Heart left ventricle (tissue), 16 donors: ENCODE measurements around the gene ALS2CL. TPM values are rescaled to one million over a fixed set of nuclear protein-coding genes. Genes with fewer than 3 reads are reported as not detected.
"Not testable (repeated sequence)": the region's sequence is repeated elsewhere in the genome, so short reads cannot be mapped to it uniquely, and the experiment has no call there.

Experiments
- ATAC-seq, 4 donors: fragments of 200-7000 bp; cut with Tn5 transposase; one replicate each; pipeline ENCODE4 v1.9.1; 2020 to 2022; ENCODE audit warnings: moderate library complexity in 4 of 4, mild to moderate bottlenecking in 3 of 4, moderate number of reproducible peaks in 1 of 4
- DNase-seq, 5 donors: peaks; one replicate each; pipeline ENCODE4 v3.0.0-alpha.2; 2020
- H3K27ac ChIP-seq, 12 donors: fragments of 200-600 bp; sonication (generic) in 4 of 12; one replicate each; pipeline versions ENCODE4 v1.5.0 to v1.8.0; 2016 to 2022; ENCODE audit warnings: mild to moderate bottlenecking in 2 of 12
- H3K27me3 ChIP-seq, 9 donors: fragments of 200-600 bp; sonication (generic) in 2 of 9; one replicate each; pipeline versions ENCODE4 v1.5.1 to v1.8.0; 2016 to 2022; ENCODE audit warnings: mild to moderate bottlenecking in 3 of 9
- H3K36me3 ChIP-seq, 9 donors: fragments of 200-600 bp; sonication (generic) in 2 of 9; one replicate each; pipeline versions ENCODE4 v1.5.0 to v1.8.0; 2018 to 2022; ENCODE audit warnings: mild to moderate bottlenecking in 2 of 9
- H3K4me1 ChIP-seq, 12 donors: fragments of 200-600 bp; sonication (generic) in 4 of 12; one replicate each; pipeline versions ENCODE4 v1.5.0 to v1.8.0; 2016 to 2022; ENCODE audit warnings: mild to moderate bottlenecking in 3 of 12
- H3K4me3 ChIP-seq, 12 donors: fragments of 200-600 bp; sonication (generic) in 4 of 12; one replicate each; pipeline versions ENCODE4 v1.5.0 to v1.8.0; 2017 to 2022; ENCODE audit warnings: mild to moderate bottlenecking in 9 of 12, moderate library complexity in 4 of 12
- H3K9me3 ChIP-seq, 12 donors: fragments of 200-600 bp; sonication (generic) in 4 of 12; one replicate each; pipeline versions ENCODE4 v1.5.0 to v1.8.0; 2016 to 2022; ENCODE audit warnings: mild to moderate bottlenecking in 1 of 12
- CTCF ChIP-seq, 12 donors: fragments of 200-600 bp; sonication (generic) in 4 of 12; IDR thresholded peaks; one replicate each; pipeline versions ENCODE4 v1.5.0 to v1.8.0; 2018 to 2022; ENCODE audit warnings: antibody characterized with exemption in 12 of 12, mild to moderate bottlenecking in 5 of 12
- POLR2A ChIP-seq, 2 donors: fragments of 450-650 bp; IDR thresholded peaks; one replicate each; pipeline ENCODE4 v1.6.1; 2017; ENCODE audit warnings: antibody characterized with exemption in 2 of 2, mild to moderate bottlenecking in 2 of 2, moderate library complexity in 2 of 2
- WGBS, 4 donors: extraction: QIAGEN DNeasy Blood & Tissue Kit in 2 of 4; methylation state at CpG; one replicate each; pipeline versions ENCODE4 v1.1.5 to v1.1.7; 2013 to 2018; 5-methylcytosine and 5-hydroxymethylcytosine counted together
- intact Hi-C, 10 donors: fragments of 100-400 bp; cut with DNase I; formaldehyde crosslinking; loops; one replicate each; pipeline versions ENCODE4 v1.11.1 to v1.14.2; 2022
- polyA plus RNA-seq, 2 donors: library from polyadenylated mRNA; stranded (reverse); fragments of 200-250 nt; gene quantifications; one replicate each; pipeline ENCODE4 v1.2.3, GENCODE V29; 2013
- total RNA-seq, 9 donors: library from RNA; depleted of rRNA in 2 of 9; stranded (reverse); fragments of >200 nt in 2 of 9; fragmentation: NEBNext Ultra II Directional in 3 of 9; extraction: Animal tissue kit (Norgen Biotek cat#: 25700) in 3 of 9; gene quantifications; one replicate each; pipeline versions ENCODE4 v1.1.0 to v1.2.4, GENCODE V29; 2016 to 2023
- donor health status: ischemic (EF 13 %, LVEDD 7.1; RV severe dilation, severe dysfunction).
- donor health status: healthy with polysubstance abuse.
- donor health status: DM: no; HTN: yes; CAD: no.
- donor health status: DM: no; HTN: no; CAD: no.
- donor health status: ischemic (EF 25% LVEDD 6.9; RV normal size, moderate dysfunction).
- donor health status: ischemic (EF 25% LVEDD 5.7; RV mildly dilated, moderate dysfunction).
- donor health status: healthy.
- donor health status: DM: yes; HTN: yes; CAD: no.
- donor health status: ischemic (EF 35%, LVEDD 5.7; RV mildly dilated, moderate dysfunction).
- donor health status: nonischemic (EF 11% LVEDD 7.7; RV severe dilation, severe dysfunction).
- donor health status: DM: yes; HTN: yes; CAD: no.
- donor health status: PGD.
- donor health status: ischemic (EF 29% LVEDD 5.4; RV normal size, mild dysfunction).
- donor health status: nonischemic (EF 23%, LVEDD 6.1; RV moderate dilation, normal function).

The ALS2CL gene
- total and polyA plus RNA-seq, 11 donors: 11.8 to 40.7 (median 25.4) TPM

- Histone ChIP-seq H3K27ac (no peak overlapping the region), H3K36me3 (no peaks in the 10 kb centered on the region), H3K4me3 (no peak overlapping the region), H3K27me3 (peaks cover 0 to 19% (median 0%) of the 10 kb centered on the region in 9 donors), H3K4me1 (peaks cover 4 to 31% (median 16%) of the 10 kb centered on the region in 12 donors), H3K9me3 (no peaks in the 10 kb centered on the region)
- peak; percentile 64 to 79 (median 71) for DNase-seq
- TF ChIP-seq CTCF (IDR thresholded peaks at IDR 0.05): peak; percentile 94 to 99 (median 96)
- TF ChIP-seq POLR2A (IDR thresholded peaks at IDR 0.05): peak in 1 of 2 donors; percentile 16
- intact Hi-C loops: loop anchor here (1.0 to 10.0 kb wide), 17 partner anchors 140 to 670 kb away; partner anchors contain the start of genes MYL3 (in 1 of the 10) and SETD2 (in 1 of the 10)
- ATAC-seq: peak; percentile 75 to 86 (median 80)
- 22 to 50% (median 26%) methylated on average over 2 to 4 of the region's 4 CpGs for WGBS, 4 donors
Measured at GRCh38 chr3:46705022-46705530, 11.6 kb upstream of the ALS2CL start.

GRCh38 chr3:46704346-46704745 lies 10.9 kb upstream of the ALS2CL start:
- intact Hi-C loops: loop anchor here in 9 of 10 donors (2.0 to 10.0 kb wide), 12 partner anchors 140 to 670 kb away; partner anchors contain the start of genes MYL3 (in 1 of the 9) and SETD2 (in 1 of the 9)
- DNase-seq: peak in 2 of 5 donors; percentile 24 to 33
- WGBS, 4 donors: 16 to 46% (median 32%) methylated on average over 2 to 7 of the region's 7 CpGs
- Histone ChIP-seq H3K4me1 (peaks cover 5 to 38% (median 22%) of the 10 kb centered on the region in 12 donors), H3K27me3 (peaks cover 0 to 19% (median 0%) of the 10 kb centered on the region in 9 donors)
- not testable (repeated sequence) for H3K36me3 ChIP-seq, H3K27ac ChIP-seq, H3K4me3 ChIP-seq, H3K9me3 ChIP-seq, ATAC-seq

GRCh38 chr3:46703013-46703520 lies 9.6 kb upstream of the ALS2CL start:
- DNase-seq (peak in 3 of 5 donors; percentile 7 to 28 (median 22)), ATAC-seq (no peak)
- Histone ChIP-seq H3K4me1 (peaks cover 5 to 40% (median 23%) of the 10 kb centered on the region in 12 donors), H3K9me3 (no peaks in the 10 kb centered on the region), H3K4me3 (no peak overlapping the region), H3K36me3 (no peaks in the 10 kb centered on the region), H3K27ac (no peak overlapping the region), H3K27me3 (peaks cover 0 to 19% (median 0%) of the 10 kb centered on the region in 9 donors)
- intact Hi-C loops: loop anchor here in 7 of 10 donors (5.0 to 10.0 kb wide), 8 partner anchors 142 to 672 kb away; partner anchors contain the start of genes MYL3 (in 1 of the 7) and SETD2 (in 1 of the 7)
- TF ChIP-seq POLR2A (IDR thresholded peaks at IDR 0.05) (no peak), CTCF (IDR thresholded peaks at IDR 0.05) (no peak)
- 82 to 100% (median 90%) methylated on average over 1 to 4 of the region's 4 CpGs for WGBS, 4 donors

- Histone ChIP-seq H3K4me1 (peaks cover 5 to 44% (median 27%) of the 10 kb centered on the region in 12 donors), H3K4me3 (no peak overlapping the region), H3K36me3 (no peaks in the 10 kb centered on the region), H3K9me3 (no peaks in the 10 kb centered on the region), H3K27me3 (peaks cover 0 to 19% (median 0%) of the 10 kb centered on the region in 9 donors), H3K27ac (no peak overlapping the region)
- TF ChIP-seq CTCF (IDR thresholded peaks at IDR 0.05) (no peak), POLR2A (IDR thresholded peaks at IDR 0.05) (no peak)
- 67 to 93% (median 79%) methylated on average over 4 of the region's 4 CpGs for WGBS, 4 donors
- DNase-seq: peak in 3 of 5 donors; percentile 17 to 31 (median 25)
- intact Hi-C loops: loop anchor here in 7 of 10 donors (5.0 to 10.0 kb wide), 8 partner anchors 142 to 672 kb away; partner anchors contain the start of genes MYL3 (in 1 of the 7) and SETD2 (in 1 of the 7)
- ATAC-seq: no peak
Measured at GRCh38 chr3:46702246-46703012, 8.9 kb upstream of the ALS2CL start.
